HFFc6 (cell line): ENCODE data around the gene CIROP. TPM values are rescaled to one million over a fixed set of nuclear protein-coding genes. Genes with fewer than 3 reads are reported as not detected.

Experiments
- DNase-seq: peaks from one replicate; pipeline ENCODE4 v3.0.0-alpha.2; 2018
- H3K27ac Mint-ChIP-seq: 2 replicates; pipeline ENCODE4 v1.8.0; 2020; ENCODE audit warnings: mild to moderate bottlenecking, mixed read lengths
- H3K27me3 Mint-ChIP-seq: 2 replicates; pipeline ENCODE4 v1.8.0; 2021; ENCODE audit warnings: mild to moderate bottlenecking, moderate library complexity, mixed read lengths; ENCODE audit not compliant: insufficient read depth
- H3K36me3 Mint-ChIP-seq: 2 replicates; pipeline ENCODE4 v1.8.0; 2021; ENCODE audit warnings: low read depth, mixed read lengths
- H3K4me1 Mint-ChIP-seq: 2 replicates; pipeline ENCODE4 v1.8.0; 2020; ENCODE audit warnings: low read depth, mixed read lengths
- H3K4me3 Mint-ChIP-seq: 2 replicates; pipeline ENCODE4 v1.8.0; 2020; ENCODE audit warnings: mild to moderate bottlenecking, moderate library complexity, mixed read lengths
- H3K9me3 Mint-ChIP-seq: 2 replicates; pipeline ENCODE4 v1.8.0; 2020; ENCODE audit warnings: mild to moderate bottlenecking, mixed read lengths
- total RNA-seq, 6 experiments: library from RNA; stranded (reverse); fragmentation: NEBNext Ultra II Directional; extraction: Animal tissue kit (Norgen Biotek cat#: 25700); gene quantifications; 2 replicates in 1 of 6; 3 replicates in 5 of 6; pipeline ENCODE4 v1.2.3, GENCODE V29; 2021
- TF ChIP-seq, protein P1 (sequence below): fragments of 200-600 bp; sonication (generic); IDR thresholded peaks from 2 replicates; pipeline ENCODE4 v1.5.0; 2021; ENCODE audit warnings: antibody characterized with exemption, mild to moderate bottlenecking

CIROP gene
- total RNA-seq, 6 experiments from 2014 or later = not detected

- peaks cover 36% of the 10 kb centered on the region for H3K4me1 Mint-ChIP-seq
- peak; percentile 53 for DNase-seq
- peak overlapping the region; percentile 88 for H3K4me3 Mint-ChIP-seq
- TF ChIP-seq, protein P1, sequence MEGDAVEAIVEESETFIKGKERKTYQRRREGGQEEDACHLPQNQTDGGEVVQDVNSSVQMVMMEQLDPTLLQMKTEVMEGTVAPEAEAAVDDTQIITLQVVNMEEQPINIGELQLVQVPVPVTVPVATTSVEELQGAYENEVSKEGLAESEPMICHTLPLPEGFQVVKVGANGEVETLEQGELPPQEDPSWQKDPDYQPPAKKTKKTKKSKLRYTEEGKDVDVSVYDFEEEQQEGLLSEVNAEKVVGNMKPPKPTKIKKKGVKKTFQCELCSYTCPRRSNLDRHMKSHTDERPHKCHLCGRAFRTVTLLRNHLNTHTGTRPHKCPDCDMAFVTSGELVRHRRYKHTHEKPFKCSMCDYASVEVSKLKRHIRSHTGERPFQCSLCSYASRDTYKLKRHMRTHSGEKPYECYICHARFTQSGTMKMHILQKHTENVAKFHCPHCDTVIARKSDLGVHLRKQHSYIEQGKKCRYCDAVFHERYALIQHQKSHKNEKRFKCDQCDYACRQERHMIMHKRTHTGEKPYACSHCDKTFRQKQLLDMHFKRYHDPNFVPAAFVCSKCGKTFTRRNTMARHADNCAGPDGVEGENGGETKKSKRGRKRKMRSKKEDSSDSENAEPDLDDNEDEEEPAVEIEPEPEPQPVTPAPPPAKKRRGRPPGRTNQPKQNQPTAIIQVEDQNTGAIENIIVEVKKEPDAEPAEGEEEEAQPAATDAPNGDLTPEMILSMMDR = peak; percentile 87
- no peaks in the 10 kb centered on the region for H3K9me3 Mint-ChIP-seq
- H3K27me3 Mint-ChIP-seq = peaks cover 5% of the 10 kb centered on the region
- H3K27ac Mint-ChIP-seq = peak overlapping the region; percentile 70
- peaks cover 6% of the 10 kb centered on the region; the same call in 1 of the 2 replicates for H3K36me3 Mint-ChIP-seq
These were observed 48.4 kb downstream of the CIROP start for GRCh38 chr14:23056145-23056955.

GRCh38 chr14:23055621-23056144 lies 49.1 kb downstream of the CIROP start:
- H3K27me3 Mint-ChIP-seq = peaks cover 5% of the 10 kb centered on the region
- peak overlapping the region; percentile 88; the same call in 1 of the 2 replicates for H3K4me3 Mint-ChIP-seq

GRCh38 chr14:23055147-23055550 lies 49.6 kb downstream of the CIROP start:
- Mint-ChIP-seq H3K9me3 (no peaks in the 10 kb centered on the region), H3K4me3 (no peak overlapping the region), H3K27ac (no peak overlapping the region), H3K4me1 (peaks cover 36% of the 10 kb centered on the region), H3K27me3 (peaks cover 5% of the 10 kb centered on the region), H3K36me3 (no peaks in the 10 kb centered on the region; the same call in 1 of the 2 replicates)
- TF ChIP-seq, protein P1 = no peak
- DNase-seq = no peak

More at GRCh38 chr14:23055621-23056144, 49.1 kb downstream of the CIROP start:
- H3K27ac Mint-ChIP-seq = peak overlapping the region; percentile 57; the same call in 1 of the 2 replicates
- DNase-seq = no peak
- H3K36me3 Mint-ChIP-seq = no peaks in the 10 kb centered on the region; the same call in 1 of the 2 replicates
- no peaks in the 10 kb centered on the region for H3K9me3 Mint-ChIP-seq
- peaks cover 36% of the 10 kb centered on the region for H3K4me1 Mint-ChIP-seq
- TF ChIP-seq, protein P1 = no peak

DNA sequence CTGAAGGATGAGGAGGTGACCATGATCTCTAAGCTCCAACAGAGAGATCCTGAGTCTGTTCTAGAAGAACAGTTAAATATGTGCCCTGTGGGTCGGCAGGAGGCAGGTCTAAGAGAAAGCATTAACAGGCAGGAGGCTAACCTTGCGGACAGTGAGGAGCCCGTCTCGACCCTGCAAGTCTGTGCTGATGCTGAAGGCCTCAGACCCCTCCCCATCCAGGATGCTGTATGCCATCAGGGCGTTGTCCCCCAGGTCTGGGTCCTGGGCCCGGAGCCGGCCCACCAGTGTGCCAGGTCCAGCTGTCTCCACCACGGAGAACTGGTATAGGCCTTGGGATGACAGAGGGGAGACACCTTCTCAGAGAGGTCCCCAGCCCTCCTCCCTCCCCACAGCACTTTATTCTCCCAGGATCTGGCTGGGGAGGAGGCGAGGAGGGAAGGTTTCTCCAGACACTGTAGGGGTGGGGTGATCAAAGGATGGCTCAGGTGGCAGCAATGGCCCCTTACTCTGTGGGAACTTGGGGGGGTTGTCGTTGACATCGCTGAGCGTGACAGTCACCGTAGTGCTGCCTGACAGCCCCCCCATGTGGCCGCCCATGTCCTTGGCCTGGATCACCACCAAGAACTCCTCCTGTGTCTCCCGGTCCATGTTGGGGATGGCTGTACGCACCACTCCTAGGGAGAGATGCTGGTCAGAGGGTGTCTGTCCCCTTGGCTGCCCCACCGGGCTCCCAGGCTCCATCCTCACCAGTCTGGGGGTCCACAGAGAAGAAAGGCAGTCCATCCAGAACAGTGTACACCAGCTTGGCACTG lies 50.6 kb downstream of the CIROP start:
- no peak for DNase-seq
- H3K27me3 Mint-ChIP-seq = peaks cover 5% of the 10 kb centered on the region
- TF ChIP-seq, protein P1 = peak; percentile 53; the same call in 1 of the 2 replicates

GRCh38 chr14:23053426-23053825 lies 51.4 kb downstream of the CIROP start:
- Mint-ChIP-seq H3K4me3 (no peak overlapping the region), H3K36me3 (no peaks in the 10 kb centered on the region), H3K27me3 (peaks cover 5% of the 10 kb centered on the region), H3K9me3 (no peaks in the 10 kb centered on the region), H3K4me1 (peaks cover 24% of the 10 kb centered on the region), H3K27ac (no peak overlapping the region)
- TF ChIP-seq, protein P1 = no peak
- DNase-seq = no peak

More for the DNA sequence above, 50.6 kb downstream of the CIROP start:
- Mint-ChIP-seq H3K9me3 (no peaks in the 10 kb centered on the region), H3K36me3 (no peaks in the 10 kb centered on the region; the same call in 1 of the 2 replicates), H3K27ac (no peak overlapping the region), H3K4me3 (no peak overlapping the region), H3K4me1 (peaks cover 32% of the 10 kb centered on the region)
